HG03060 (cell line): ENCODE data around the gene CYSRT1.
"Not testable (repeated sequence)": the region's sequence is repeated elsewhere in the genome, so short reads cannot be mapped to it uniquely, and the experiment has no call there.

ENCODE experiments used
- ATAC-seq: cut with Tn5 transposase; IDR thresholded peaks from one replicate; pipeline ENCODE4 v1.9.1; 2021; ENCODE audit warnings: low read depth, moderate number of reproducible peaks; ENCODE audit not compliant: unreplicated experiment

Gene CYSRT1

DNA sequence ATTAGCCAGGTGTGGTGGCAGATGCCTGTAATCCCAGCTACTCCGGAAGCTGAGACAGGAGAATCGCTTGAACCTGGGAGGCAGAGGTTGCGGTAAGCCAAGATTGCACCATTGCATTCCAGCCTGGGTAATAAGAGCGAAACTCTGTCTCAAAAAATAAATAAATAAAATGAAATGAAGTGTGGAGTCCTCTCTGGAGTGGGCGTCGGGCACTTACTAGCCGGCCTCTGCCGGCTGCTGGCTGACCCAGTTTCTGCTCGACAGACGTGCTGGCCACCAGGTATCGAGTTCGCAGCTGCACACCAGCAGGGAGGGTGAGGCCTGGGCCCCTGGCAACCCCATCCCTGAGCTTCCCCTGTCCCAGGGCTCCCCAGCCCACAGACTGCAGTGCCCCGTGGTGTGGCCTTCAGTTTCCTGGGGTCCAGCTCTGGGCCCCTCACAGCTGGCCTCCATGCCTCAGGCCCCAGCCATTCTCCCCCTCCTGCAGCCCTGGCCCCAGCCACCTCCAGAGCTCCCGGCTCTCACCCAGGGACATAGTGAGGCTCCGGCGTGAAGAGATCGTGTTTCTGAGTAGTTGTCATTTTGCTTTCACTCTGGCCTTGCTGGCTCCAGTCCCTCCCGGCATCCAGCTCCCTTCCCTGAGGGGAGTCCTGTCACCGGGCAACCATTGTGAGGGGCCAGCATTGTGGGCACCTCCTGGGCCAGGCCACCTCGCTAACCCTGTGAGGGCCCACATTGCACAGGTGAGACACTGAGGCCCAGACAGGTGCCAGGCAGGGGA, 22.4 kb downstream of the CYSRT1 start:
- no peak for ATAC-seq

DNA sequence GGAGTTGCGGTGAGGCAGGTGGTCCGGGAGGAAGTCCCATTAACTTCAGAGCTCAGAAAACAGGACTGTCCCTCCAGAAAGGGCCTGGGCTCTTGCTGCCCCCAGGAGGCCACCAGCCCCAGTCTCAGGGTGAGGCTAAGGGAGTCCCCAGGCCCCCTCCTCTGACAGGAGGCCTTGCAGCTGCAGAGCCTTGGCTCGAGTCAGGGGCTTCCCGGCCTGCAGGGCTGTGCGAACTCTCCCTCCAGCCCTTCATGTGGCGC, 22.9 kb downstream of the CYSRT1 start:
- ATAC-seq: no peak

GRCh38 chr9:137250329-137251193, 25.6 kb downstream of the CYSRT1 start:
- no peak for ATAC-seq

DNA sequence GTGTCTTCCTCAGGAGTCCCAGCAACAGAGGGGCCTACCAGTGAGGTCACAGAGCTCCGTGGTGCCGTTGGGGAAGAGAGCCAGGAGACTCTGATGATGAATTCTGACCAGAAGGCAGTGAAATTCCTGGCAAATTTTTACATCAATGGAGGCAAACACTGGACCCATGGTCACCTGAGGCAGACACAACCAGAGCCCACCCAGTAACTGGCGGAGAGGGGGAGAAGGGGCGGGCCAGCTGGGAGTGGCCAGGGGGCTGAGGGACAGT, 26.2 kb downstream of the CYSRT1 start, which contains the start of gene STPG3:
TSS of gene STPG3 (plus strand) at position 93 of the 268 bp plus-strand sequence. CDS start at position 94, 1 bp downstream.
- no peak for ATAC-seq

- ATAC-seq: no peak
Observed at GRCh38 chr9:137251490-137252268, 26.7 kb downstream of the CYSRT1 start.

GRCh38 chr9:137252555-137253506, 27.9 kb downstream of the CYSRT1 start:
- ATAC-seq: no peak

- no peak for ATAC-seq
Observed at GRCh38 chr9:137253717-137254623, 29.0 kb downstream of the CYSRT1 start.

GRCh38 chr9:137254624-137255447, 29.9 kb downstream of the CYSRT1 start, which contains the start of gene NELFB:
TSS of gene NELFB (plus strand) at chr9:137255327.
- peak; percentile 29 for ATAC-seq

- ATAC-seq: peak; percentile 20
Observed at GRCh38 chr9:137255448-137256114, 30.6 kb downstream of the CYSRT1 start.

GRCh38 chr9:137256362-137256761, 31.4 kb downstream of the CYSRT1 start:
- no peak for ATAC-seq

GRCh38 chr9:137256856-137257255, 31.9 kb downstream of the CYSRT1 start:
- no peak for ATAC-seq

DNA sequence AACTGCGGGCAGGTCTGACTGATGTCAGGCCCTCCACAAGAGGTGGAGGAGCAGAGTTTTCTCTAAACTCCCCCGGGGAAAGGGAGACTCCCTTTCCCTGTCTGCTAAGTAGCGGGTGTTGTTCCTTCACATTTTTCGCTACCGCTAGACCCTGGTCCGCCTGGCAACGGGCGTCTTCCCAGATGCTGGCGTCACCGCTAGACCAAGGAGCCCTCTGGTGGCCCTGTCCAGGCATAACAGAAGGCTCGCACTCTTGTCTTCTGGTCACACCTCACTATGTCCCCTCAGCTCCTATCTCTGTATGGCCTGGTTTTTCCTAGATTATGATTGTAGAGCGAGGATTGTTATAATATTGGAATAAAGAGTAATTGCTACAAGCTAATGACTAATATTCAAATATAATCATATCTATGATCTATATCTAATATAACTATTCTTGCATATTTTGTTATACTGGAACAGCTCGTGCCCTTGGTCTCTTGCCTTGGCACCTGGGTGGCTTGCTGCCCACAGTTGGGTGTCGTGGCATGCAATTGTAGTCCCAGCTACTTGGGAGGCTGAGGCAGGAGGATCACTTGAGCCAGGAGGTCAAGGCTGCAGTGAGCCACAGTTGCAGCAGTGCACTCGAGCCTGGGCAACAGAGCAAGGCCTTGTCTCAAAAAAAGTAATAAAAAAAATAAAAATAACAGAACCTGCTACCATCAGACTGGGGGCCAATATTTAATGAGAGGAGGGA, 37.4 kb downstream of the CYSRT1 start:
- not testable (repeated sequence) for ATAC-seq

DNA sequence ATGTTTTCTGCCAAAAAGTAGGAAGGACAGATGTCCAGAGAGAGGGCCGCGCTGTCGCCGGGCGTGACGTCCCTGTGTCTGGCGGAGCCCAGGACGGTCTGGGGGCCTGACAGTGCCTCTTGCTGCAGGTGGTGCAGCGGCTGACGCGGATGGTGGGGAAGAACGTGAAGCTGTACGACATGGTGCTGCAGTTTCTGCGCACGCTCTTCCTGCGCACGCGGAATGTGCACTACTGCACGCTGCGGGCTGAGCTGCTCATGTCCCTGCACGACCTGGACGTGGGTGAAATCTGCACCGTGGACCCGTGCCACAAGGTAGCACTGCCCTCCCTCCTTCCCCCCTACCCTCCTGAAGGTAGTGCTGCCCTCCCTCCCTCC, 37.9 kb downstream of the CYSRT1 start:
- no peak for ATAC-seq

GRCh38 chr9:137263506-137263905, 38.5 kb downstream of the CYSRT1 start:
- no peak for ATAC-seq

GRCh38 chr9:137264067-137264466, 39.1 kb downstream of the CYSRT1 start:
- no peak for ATAC-seq

- no peak for ATAC-seq
Observed at GRCh38 chr9:137265496-137266161, 40.7 kb downstream of the CYSRT1 start.

- no peak for ATAC-seq
Observed at GRCh38 chr9:137266162-137266527, 41.2 kb downstream of the CYSRT1 start.
